Prostate gland (tissue), 2 donors: ENCODE data around the gene C17orf100.

Source experiments
- POLR2A ChIP-seq: fragments of 450-650 bp; IDR thresholded peaks from one replicate; pipeline ENCODE4 v1.6.1; 2016; ENCODE audit warnings: antibody characterized with exemption, mild to moderate bottlenecking
- POLR2AphosphoS5 ChIP-seq: sonication (generic); formaldehyde crosslinking; IDR thresholded peaks from one replicate; pipeline ENCODE4 v1.6.1; 2017; ENCODE audit warnings: antibody characterized with exemption
- TF ChIP-seq, protein P1 (sequence below), 4 experiments: fragments of 200-600 bp in 2 of 4; fragments of 450-650 bp in 2 of 4; sonication (generic) in 2 of 4; IDR thresholded peaks; 1 replicate in 3 of 4; 2 replicates in 1 of 4; pipeline ENCODE4 v1.5.1; 2016 to 2019; ENCODE audit warnings: antibody characterized with exemption in 4 of 4, mild to moderate bottlenecking in 2 of 4, moderate library complexity in 2 of 4

DNA sequence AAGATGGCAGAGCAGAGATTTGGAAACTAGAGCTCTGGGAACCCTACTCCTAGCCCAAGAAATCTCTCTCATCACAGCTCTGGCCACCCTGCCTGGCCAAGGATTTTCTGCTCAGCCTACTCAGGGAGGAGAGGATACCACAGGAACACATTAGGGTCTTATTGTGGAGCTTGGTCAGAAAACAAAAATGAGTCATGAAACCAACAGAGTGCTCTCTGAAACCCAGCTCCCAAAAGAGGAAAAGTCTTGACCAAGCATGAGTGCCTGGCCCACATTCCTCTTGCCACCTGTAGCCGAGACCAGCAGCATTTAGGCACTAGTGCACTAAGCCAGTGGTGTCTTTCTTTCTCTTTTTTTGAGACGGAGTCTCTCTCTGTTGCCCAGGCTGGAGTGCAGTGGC, 43.5 kb downstream of the C17orf100 start:
- TF ChIP-seq POLR2A = no peak
- TF ChIP-seq, protein P1, sequence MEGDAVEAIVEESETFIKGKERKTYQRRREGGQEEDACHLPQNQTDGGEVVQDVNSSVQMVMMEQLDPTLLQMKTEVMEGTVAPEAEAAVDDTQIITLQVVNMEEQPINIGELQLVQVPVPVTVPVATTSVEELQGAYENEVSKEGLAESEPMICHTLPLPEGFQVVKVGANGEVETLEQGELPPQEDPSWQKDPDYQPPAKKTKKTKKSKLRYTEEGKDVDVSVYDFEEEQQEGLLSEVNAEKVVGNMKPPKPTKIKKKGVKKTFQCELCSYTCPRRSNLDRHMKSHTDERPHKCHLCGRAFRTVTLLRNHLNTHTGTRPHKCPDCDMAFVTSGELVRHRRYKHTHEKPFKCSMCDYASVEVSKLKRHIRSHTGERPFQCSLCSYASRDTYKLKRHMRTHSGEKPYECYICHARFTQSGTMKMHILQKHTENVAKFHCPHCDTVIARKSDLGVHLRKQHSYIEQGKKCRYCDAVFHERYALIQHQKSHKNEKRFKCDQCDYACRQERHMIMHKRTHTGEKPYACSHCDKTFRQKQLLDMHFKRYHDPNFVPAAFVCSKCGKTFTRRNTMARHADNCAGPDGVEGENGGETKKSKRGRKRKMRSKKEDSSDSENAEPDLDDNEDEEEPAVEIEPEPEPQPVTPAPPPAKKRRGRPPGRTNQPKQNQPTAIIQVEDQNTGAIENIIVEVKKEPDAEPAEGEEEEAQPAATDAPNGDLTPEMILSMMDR (IDR thresholded peaks at IDR 0.05) = no peak
- TF ChIP-seq POLR2AphosphoS5 = no peak
